ENCODE data around the gene GPR158.
A peak's percentile ranks its signal among the peaks of the same experiment; 100 is the strongest.

Gene GPR158

DNA sequence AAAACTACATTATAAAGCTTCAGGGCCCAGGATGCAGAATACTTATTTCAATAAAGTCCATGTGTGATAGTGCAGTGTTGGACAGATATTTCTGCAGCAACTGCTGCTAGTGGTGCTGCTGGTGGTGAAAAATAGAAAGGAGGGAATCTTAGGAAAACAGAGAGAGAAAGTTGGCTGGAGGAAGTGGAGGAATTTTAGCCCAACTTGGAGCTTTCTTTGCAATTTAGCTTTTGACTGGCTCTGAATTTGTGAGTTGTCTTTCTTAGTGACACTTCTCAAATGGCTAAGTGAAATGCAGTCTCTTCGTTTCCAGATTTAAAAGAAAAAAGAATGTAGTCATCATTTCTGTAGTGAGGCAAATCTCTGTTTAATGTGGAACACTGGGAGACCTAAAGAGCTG lies 45.4 kb downstream of the GPR158 start:
- no peaks in the 10 kb centered on the region for H3K79me1 ChIP-seq (ENCODE audit: low read depth, low read length)
- H2BK12ac ChIP-seq (ENCODE audit: low read length), result no peak overlapping the region
- no CpG with 5 or more reads among the region's 1 CpG for WGBS, 2 donors (ENCODE audit: extremely low coverage in 2 of 2, insufficient read length in 2 of 2, insufficient replicate concordance in 1 of 2)
- H3K4me3 ChIP-seq (ENCODE audit: low read length in 2 of 2), result no peak overlapping the region
- no peak overlapping the region for H2AK5ac ChIP-seq (ENCODE audit: low read depth, low read length)
- H2BK120ac ChIP-seq (ENCODE audit: low read depth, low read length), result no peak overlapping the region
- H3K27ac ChIP-seq (replicated peaks; ENCODE audit: low read length), result no peak overlapping the region
- H3K14ac ChIP-seq (ENCODE audit: low read length), result no peak overlapping the region
- no peak overlapping the region for H4K8ac ChIP-seq (ENCODE audit: low read depth, low read length)
- H3K4me1 ChIP-seq (ENCODE audit: control insufficient read depth in 2 of 2, insufficient read depth in 1 of 2, low read depth in 1 of 2, low read length in 2 of 2), result no peaks in the 10 kb centered on the region
- no peak for DNase-seq (ENCODE audit: low spot score)
- no peak overlapping the region for H2BK15ac ChIP-seq (ENCODE audit: low read length)
- H2BK5ac ChIP-seq (ENCODE audit: low read length), result no peak overlapping the region
- no peak overlapping the region for H3K4ac ChIP-seq (ENCODE audit: low read length)
- no peaks in the 10 kb centered on the region for H3K36me3 ChIP-seq (replicated peaks in 1 of 2; ENCODE audit: control insufficient read depth in 2 of 2, insufficient read depth in 2 of 2, low read length in 2 of 2)
- H2AFZ ChIP-seq (ENCODE audit: low read length), result no peak overlapping the region
- H3K23ac ChIP-seq (ENCODE audit: low read depth, low read length, poor library complexity), result no peak overlapping the region
- no peaks in the 10 kb centered on the region for H3K27me3 ChIP-seq (ENCODE audit: control insufficient read depth in 3 of 3, insufficient read depth in 3 of 3, low read depth in 1 of 3, low read length in 3 of 3)
- no peak overlapping the region for H3K18ac ChIP-seq (ENCODE audit: low read length)
- no peak overlapping the region for H3K4me2 ChIP-seq (ENCODE audit: insufficient read depth, low read length, poor library complexity, severe bottlenecking)
- H4K91ac ChIP-seq (ENCODE audit: low read depth, low read length, poor library complexity), result no peak overlapping the region
- H3K9ac ChIP-seq (ENCODE audit: low read depth, low read length, poor library complexity), result no peak overlapping the region
- H3K9me3 ChIP-seq (replicated peaks in 1 of 2; ENCODE audit: control insufficient read depth in 2 of 2, insufficient read depth in 1 of 2, low read depth in 1 of 2, low read length in 2 of 2), result no peaks in the 10 kb centered on the region

DNA sequence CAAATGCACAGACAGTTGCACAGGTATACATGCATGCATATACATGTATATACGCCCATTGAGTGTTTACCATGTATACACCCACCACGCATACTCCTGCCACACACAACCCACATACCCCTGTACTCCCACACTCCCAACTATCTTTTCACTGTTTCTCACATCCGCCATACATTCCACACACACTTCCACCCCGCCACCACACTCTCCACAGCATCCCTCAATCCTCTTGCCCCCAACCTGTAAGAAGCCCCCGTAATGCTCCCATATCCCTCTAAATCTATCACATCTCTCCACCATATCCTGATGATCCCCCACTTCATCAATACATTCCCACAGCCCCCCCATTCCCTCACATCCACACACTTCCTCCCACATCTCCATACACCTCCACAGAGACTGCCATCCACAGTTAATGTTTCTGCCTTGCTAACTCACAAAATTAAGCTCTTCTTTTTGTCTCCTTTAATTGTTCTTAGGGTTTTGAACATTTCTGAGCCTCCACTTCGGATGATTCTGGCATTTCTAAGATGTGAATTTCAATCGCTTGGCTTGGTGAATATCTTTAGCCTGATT lies 47.4 kb downstream of the GPR158 start:
- no peak overlapping the region for H2BK120ac ChIP-seq (ENCODE audit: low read depth, low read length)
- H4K8ac ChIP-seq (ENCODE audit: low read depth, low read length), result no peak overlapping the region
- no peaks in the 10 kb centered on the region for H3K4me1 ChIP-seq (ENCODE audit: control insufficient read depth in 2 of 2, insufficient read depth in 1 of 2, low read depth in 1 of 2, low read length in 2 of 2)
- no peak overlapping the region for H3K23ac ChIP-seq (ENCODE audit: low read depth, low read length, poor library complexity)
- no peak overlapping the region for H3K4ac ChIP-seq (ENCODE audit: low read length)
- H3K36me3 ChIP-seq (replicated peaks in 1 of 2; ENCODE audit: control insufficient read depth in 2 of 2, insufficient read depth in 2 of 2, low read length in 2 of 2), result no peaks in the 10 kb centered on the region
- no peak overlapping the region for H2AFZ ChIP-seq (ENCODE audit: low read length)
- no peak overlapping the region for H3K14ac ChIP-seq (ENCODE audit: low read length)
- H2BK12ac ChIP-seq (ENCODE audit: low read length), result no peak overlapping the region
- H3K27me3 ChIP-seq (ENCODE audit: control insufficient read depth in 3 of 3, insufficient read depth in 3 of 3, low read depth in 1 of 3, low read length in 3 of 3), result no peaks in the 10 kb centered on the region
- no peaks in the 10 kb centered on the region for H3K79me1 ChIP-seq (ENCODE audit: low read depth, low read length)
- H3K4me2 ChIP-seq (ENCODE audit: insufficient read depth, low read length, poor library complexity, severe bottlenecking), result no peak overlapping the region
- no peak overlapping the region for H3K4me3 ChIP-seq (ENCODE audit: low read length in 2 of 2)
- no peak for DNase-seq (ENCODE audit: low spot score)
- H3K9me3 ChIP-seq (replicated peaks in 1 of 2; ENCODE audit: control insufficient read depth in 2 of 2, insufficient read depth in 1 of 2, low read depth in 1 of 2, low read length in 2 of 2), result no peaks in the 10 kb centered on the region
- no peak overlapping the region for H3K27ac ChIP-seq (replicated peaks; ENCODE audit: low read length)
- H3K9ac ChIP-seq (ENCODE audit: low read depth, low read length, poor library complexity), result no peak overlapping the region
- H2BK15ac ChIP-seq (ENCODE audit: low read length), result no peak overlapping the region
- no peak overlapping the region for H2AK5ac ChIP-seq (ENCODE audit: low read depth, low read length)
- H3K18ac ChIP-seq (ENCODE audit: low read length), result no peak overlapping the region
- no peak overlapping the region for H2BK5ac ChIP-seq (ENCODE audit: low read length)
- WGBS, 2 donors (ENCODE audit: extremely low coverage in 2 of 2, insufficient read length in 2 of 2, insufficient replicate concordance in 1 of 2), result 100% methylated on average over 2 to 3 of the region's 7 CpGs
- H4K91ac ChIP-seq (ENCODE audit: low read depth, low read length, poor library complexity), result no peak overlapping the region

DNA sequence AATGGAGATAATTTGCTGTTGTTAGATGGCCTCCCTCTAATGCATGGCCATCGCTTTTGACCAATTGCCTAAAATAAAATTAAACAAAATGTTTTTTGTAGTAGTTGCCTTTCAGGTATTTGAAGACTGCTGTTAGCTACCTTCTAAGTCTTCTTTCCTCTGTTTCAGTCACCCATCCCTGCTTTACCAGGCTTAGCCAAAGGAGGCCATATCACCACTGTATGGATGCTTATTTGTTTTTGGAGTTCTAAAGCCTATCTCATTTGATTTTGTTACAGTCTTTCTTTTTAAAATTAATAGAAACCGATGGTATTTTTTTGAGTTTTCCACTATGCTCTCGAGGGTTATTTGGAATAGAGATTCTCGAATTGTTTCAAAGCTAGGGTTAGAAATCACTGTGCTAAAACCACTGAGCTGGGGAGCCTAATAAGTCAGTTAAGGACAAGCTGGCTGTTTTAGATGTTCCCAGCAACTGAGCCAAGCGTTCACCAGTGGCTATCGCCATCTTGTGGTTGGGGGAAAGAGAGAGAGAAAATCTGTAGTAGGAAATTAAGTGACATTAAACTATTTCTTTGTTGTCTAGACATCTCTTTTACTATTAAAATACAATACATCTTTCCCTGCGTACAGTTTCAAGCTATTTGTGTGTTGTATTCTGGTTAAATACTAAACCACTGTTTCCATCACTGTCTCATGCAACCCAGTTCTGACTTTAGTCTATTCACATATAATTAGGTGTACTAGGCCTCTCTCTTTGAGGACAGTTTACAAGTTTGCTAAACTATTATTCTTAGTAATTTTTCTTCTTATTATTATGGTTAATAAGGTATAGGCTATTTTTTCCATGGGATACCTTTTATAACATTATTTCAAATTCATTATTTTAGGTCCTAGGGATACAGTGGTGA lies 52.2 kb downstream of the GPR158 start:
- Histone ChIP-seq H3K23ac (ENCODE audit: low read depth, low read length, poor library complexity) (no peak overlapping the region), H2BK5ac (ENCODE audit: low read length) (no peak overlapping the region), H4K91ac (ENCODE audit: low read depth, low read length, poor library complexity) (no peak overlapping the region), H3K4me2 (ENCODE audit: insufficient read depth, low read length, poor library complexity, severe bottlenecking) (no peak overlapping the region), H3K14ac (ENCODE audit: low read length) (no peak overlapping the region), H3K27me3 (ENCODE audit: control insufficient read depth in 3 of 3, insufficient read depth in 3 of 3, low read depth in 1 of 3, low read length in 3 of 3) (no peaks in the 10 kb centered on the region), H2BK12ac (ENCODE audit: low read length) (no peak overlapping the region), H3K27ac (replicated peaks; ENCODE audit: low read length) (no peak overlapping the region), H3K36me3 (replicated peaks in 1 of 2; ENCODE audit: control insufficient read depth in 2 of 2, insufficient read depth in 2 of 2, low read length in 2 of 2) (no peaks in the 10 kb centered on the region), H3K4ac (ENCODE audit: low read length) (no peak overlapping the region), H2BK120ac (ENCODE audit: low read depth, low read length) (no peak overlapping the region), H3K4me3 (ENCODE audit: low read length in 2 of 2) (no peak overlapping the region), H2BK15ac (ENCODE audit: low read length) (no peak overlapping the region), H3K18ac (ENCODE audit: low read length) (no peak overlapping the region), H4K8ac (ENCODE audit: low read depth, low read length) (no peak overlapping the region), H2AFZ (ENCODE audit: low read length) (no peak overlapping the region), H3K4me1 (ENCODE audit: control insufficient read depth in 2 of 2, insufficient read depth in 1 of 2, low read depth in 1 of 2, low read length in 2 of 2) (no peaks in the 10 kb centered on the region), H2AK5ac (ENCODE audit: low read depth, low read length) (no peak overlapping the region), H3K9me3 (replicated peaks in 1 of 2; ENCODE audit: control insufficient read depth in 2 of 2, insufficient read depth in 1 of 2, low read depth in 1 of 2, low read length in 2 of 2) (no peaks in the 10 kb centered on the region), H3K79me1 (ENCODE audit: low read depth, low read length) (no peaks in the 10 kb centered on the region), H3K9ac (ENCODE audit: low read depth, low read length, poor library complexity) (no peak overlapping the region)
- DNase-seq (ENCODE audit: low spot score), result peak; percentile 24
- WGBS, 2 donors (ENCODE audit: extremely low coverage in 2 of 2, insufficient read length in 2 of 2, insufficient replicate concordance in 1 of 2), result no CpG with 5 or more reads among the region's 7 CpGs

DNA sequence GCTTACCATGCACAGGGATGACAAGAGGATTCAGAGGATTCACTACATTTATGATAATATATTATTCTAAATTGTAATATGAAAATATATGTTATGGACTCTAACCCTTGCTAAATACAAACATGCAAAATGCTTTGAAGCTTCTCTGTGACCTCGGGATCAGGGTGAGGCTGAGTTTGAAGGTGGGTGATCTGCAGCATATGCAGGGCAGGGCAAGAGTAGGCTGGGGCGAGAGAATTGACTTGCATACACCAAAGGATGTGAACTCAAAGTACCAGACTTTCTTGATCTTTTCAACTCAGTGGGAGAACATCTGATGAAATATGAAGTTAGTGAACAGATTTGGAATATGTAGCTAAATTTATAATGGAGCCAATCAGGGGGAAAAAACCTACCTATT lies 57.0 kb downstream of the GPR158 start:
- no peak overlapping the region for H3K23ac ChIP-seq (ENCODE audit: low read depth, low read length, poor library complexity)
- no peak overlapping the region for H3K4me3 ChIP-seq (ENCODE audit: low read length in 2 of 2)
- H2AK5ac ChIP-seq (ENCODE audit: low read depth, low read length), result no peak overlapping the region
- H2BK15ac ChIP-seq (ENCODE audit: low read length), result no peak overlapping the region
- no peak overlapping the region for H2BK5ac ChIP-seq (ENCODE audit: low read length)
- H3K18ac ChIP-seq (ENCODE audit: low read length), result no peak overlapping the region
- no peaks in the 10 kb centered on the region for H3K4me1 ChIP-seq (ENCODE audit: control insufficient read depth in 2 of 2, insufficient read depth in 1 of 2, low read depth in 1 of 2, low read length in 2 of 2)
- no peak overlapping the region for H2BK12ac ChIP-seq (ENCODE audit: low read length)
- no peaks in the 10 kb centered on the region for H3K36me3 ChIP-seq (replicated peaks in 1 of 2; ENCODE audit: control insufficient read depth in 2 of 2, insufficient read depth in 2 of 2, low read length in 2 of 2)
- H2AFZ ChIP-seq (ENCODE audit: low read length), result no peak overlapping the region
- H4K8ac ChIP-seq (ENCODE audit: low read depth, low read length), result no peak overlapping the region
- H3K14ac ChIP-seq (ENCODE audit: low read length), result no peak overlapping the region
- H3K27me3 ChIP-seq (ENCODE audit: control insufficient read depth in 3 of 3, insufficient read depth in 3 of 3, low read depth in 1 of 3, low read length in 3 of 3), result no peaks in the 10 kb centered on the region
- no CpG with 5 or more reads among the region's 2 CpGs for WGBS, 2 donors (ENCODE audit: extremely low coverage in 2 of 2, insufficient read length in 2 of 2, insufficient replicate concordance in 1 of 2)
- H2BK120ac ChIP-seq (ENCODE audit: low read depth, low read length), result no peak overlapping the region
- no peaks in the 10 kb centered on the region for H3K79me1 ChIP-seq (ENCODE audit: low read depth, low read length)
- H3K4ac ChIP-seq (ENCODE audit: low read length), result no peak overlapping the region
- no peak overlapping the region for H3K9ac ChIP-seq (ENCODE audit: low read depth, low read length, poor library complexity)
- no peak overlapping the region for H4K91ac ChIP-seq (ENCODE audit: low read depth, low read length, poor library complexity)
- no peak overlapping the region for H3K27ac ChIP-seq (replicated peaks; ENCODE audit: low read length)
- no peak overlapping the region for H3K4me2 ChIP-seq (ENCODE audit: insufficient read depth, low read length, poor library complexity, severe bottlenecking)
- DNase-seq (ENCODE audit: low spot score), result no peak
- H3K9me3 ChIP-seq (replicated peaks in 1 of 2; ENCODE audit: control insufficient read depth in 2 of 2, insufficient read depth in 1 of 2, low read depth in 1 of 2, low read length in 2 of 2), result no peaks in the 10 kb centered on the region
